ENCODE results near the gene ACTL7B. TPM values are rescaled to one million over a fixed set of nuclear protein-coding genes. Genes with fewer than 3 reads are reported as not detected.

Gene ACTL7B
- total and polyA plus RNA-seq, 2 experiments from 2014 or later, result not detected

GRCh38 chr9:108831496-108832178 lies 24.1 kb downstream of the ACTL7B start:
- no peaks in the 10 kb centered on the region for H3F3A ChIP-seq (ENCODE audit: insufficient read depth)
- H4K20me1 ChIP-seq (ENCODE audit: insufficient read depth), result no peaks in the 10 kb centered on the region
- H3K27me3 ChIP-seq (replicated peaks; ENCODE audit: insufficient read depth), result 0 out of 2 replicates have a peak, but pooled peaks cover 7% of the 10 kb centered on the region
- DNase-seq, result no peak
- H3K9me2 ChIP-seq (ENCODE audit: insufficient read depth), result no peaks in the 10 kb centered on the region
- H3K27ac ChIP-seq, result no peak overlapping the region
- 0 out of 2 replicates have a peak, but pooled peaks cover 7% of the 10 kb centered on the region for H3K4me1 ChIP-seq (ENCODE audit: insufficient read depth)
- H3K36me3 ChIP-seq (ENCODE audit: low read depth), result no peaks in the 10 kb centered on the region
- no peak overlapping the region for H3K4me3 ChIP-seq
- 78 to 100% methylated on average over 1 of the region's 1 CpG for WGBS, 2 experiments (ENCODE audit: low coverage in 1 of 2, low lambda C conversion rate in 2 of 2, missing lambda C conversion rate in 2 of 2)
- H3K4me2 ChIP-seq (ENCODE audit: unreplicated experiment), result no peak overlapping the region
- H3K9ac ChIP-seq, result no peak overlapping the region
- H3K9me3 ChIP-seq (ENCODE audit: low read depth), result no peaks in the 10 kb centered on the region
- in situ Hi-C loops (cut with MboI), result no loop called here
- no peak overlapping the region for H2AFZ ChIP-seq
- TF ChIP-seq EZH2 (IDR thresholded peaks at IDR 0.05; ENCODE audit: insufficient read depth, poor library complexity, severe bottlenecking) (no peak), EZH2phosphoT487 (IDR thresholded peaks at IDR 0.05; ENCODE audit: insufficient read depth, low read depth) (no peak)
- no peaks in the 10 kb centered on the region for H3K79me2 ChIP-seq (ENCODE audit: insufficient read depth)

DNA sequence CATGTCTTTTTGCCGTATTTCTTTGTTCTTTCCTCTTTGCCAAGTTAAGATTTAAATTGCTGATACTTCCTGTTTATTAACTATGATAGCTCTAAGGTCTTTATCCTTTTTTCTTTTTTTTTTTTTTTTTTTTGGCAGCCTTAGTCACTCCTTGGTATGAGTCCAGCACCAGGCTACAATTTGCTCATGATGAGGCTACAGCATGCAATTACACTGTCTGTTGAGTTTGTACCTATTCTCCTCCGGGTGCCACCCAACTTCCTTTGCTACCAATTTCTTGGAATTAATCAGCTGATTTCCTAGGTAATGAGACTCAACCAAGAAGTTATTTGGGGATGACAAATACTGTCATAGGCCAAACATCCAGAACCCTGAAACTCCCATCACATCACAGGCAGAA lies 25.5 kb downstream of the ACTL7B start:
- no peak overlapping the region for H3K4me3 ChIP-seq
- H3K4me1 ChIP-seq (ENCODE audit: insufficient read depth), result 0 out of 2 replicates have a peak, but pooled peaks cover 7% of the 10 kb centered on the region
- H3K36me3 ChIP-seq (ENCODE audit: low read depth), result no peaks in the 10 kb centered on the region
- H3F3A ChIP-seq (ENCODE audit: insufficient read depth), result no peaks in the 10 kb centered on the region
- DNase-seq, result peak; percentile 36
- H3K9me3 ChIP-seq (ENCODE audit: low read depth), result no peaks in the 10 kb centered on the region
- H3K9me2 ChIP-seq (ENCODE audit: insufficient read depth), result no peaks in the 10 kb centered on the region
- H3K27me3 ChIP-seq (replicated peaks; ENCODE audit: insufficient read depth), result peaks cover 21% of the 10 kb centered on the region
- H3K9ac ChIP-seq, result no peak overlapping the region
- H2AFZ ChIP-seq, result no peak overlapping the region
- in situ Hi-C loops (cut with MboI), result no loop called here
- WGBS, 2 experiments (ENCODE audit: low coverage in 1 of 2, low lambda C conversion rate in 2 of 2, missing lambda C conversion rate in 2 of 2), result 81 to 98% methylated on average over 2 of the region's 2 CpGs
- H4K20me1 ChIP-seq (ENCODE audit: insufficient read depth), result no peaks in the 10 kb centered on the region
- no peak overlapping the region for H3K4me2 ChIP-seq (ENCODE audit: unreplicated experiment)
- no peaks in the 10 kb centered on the region for H3K79me2 ChIP-seq (ENCODE audit: insufficient read depth)
- no peak for TF ChIP-seq EZH2 (IDR thresholded peaks at IDR 0.05; ENCODE audit: insufficient read depth, poor library complexity, severe bottlenecking)
- no peak for TF ChIP-seq EZH2phosphoT487 (IDR thresholded peaks at IDR 0.05; ENCODE audit: insufficient read depth, low read depth)
- H3K27ac ChIP-seq, result no peak overlapping the region

GRCh38 chr9:108823829-108824228 lies 32.0 kb downstream of the ACTL7B start:
- Histone ChIP-seq H3K4me1 (ENCODE audit: insufficient read depth) (no peaks in the 10 kb centered on the region), H3K9ac (no peak overlapping the region), H4K20me1 (ENCODE audit: insufficient read depth) (no peaks in the 10 kb centered on the region), H3K27ac (no peak overlapping the region), H3K36me3 (ENCODE audit: low read depth) (no peaks in the 10 kb centered on the region), H3K27me3 (replicated peaks; ENCODE audit: insufficient read depth) (peaks cover 22% of the 10 kb centered on the region), H2AFZ (no peak overlapping the region), H3K79me2 (ENCODE audit: insufficient read depth) (no peaks in the 10 kb centered on the region), H3F3A (ENCODE audit: insufficient read depth) (no peaks in the 10 kb centered on the region), H3K9me2 (ENCODE audit: insufficient read depth) (no peaks in the 10 kb centered on the region), H3K4me2 (ENCODE audit: unreplicated experiment) (no peak overlapping the region), H3K4me3 (no peak overlapping the region), H3K9me3 (ENCODE audit: low read depth) (no peaks in the 10 kb centered on the region)
- no peak for TF ChIP-seq EZH2 (IDR thresholded peaks at IDR 0.05; ENCODE audit: insufficient read depth, poor library complexity, severe bottlenecking)
- no peak for TF ChIP-seq EZH2phosphoT487 (IDR thresholded peaks at IDR 0.05; ENCODE audit: insufficient read depth, low read depth)
- in situ Hi-C loops (cut with MboI), result no loop called here
- no peak for DNase-seq
- 39 to 47% methylated on average over 3 of the region's 3 CpGs for WGBS, 2 experiments (ENCODE audit: low coverage in 1 of 2, low lambda C conversion rate in 2 of 2, missing lambda C conversion rate in 2 of 2)

DNA sequence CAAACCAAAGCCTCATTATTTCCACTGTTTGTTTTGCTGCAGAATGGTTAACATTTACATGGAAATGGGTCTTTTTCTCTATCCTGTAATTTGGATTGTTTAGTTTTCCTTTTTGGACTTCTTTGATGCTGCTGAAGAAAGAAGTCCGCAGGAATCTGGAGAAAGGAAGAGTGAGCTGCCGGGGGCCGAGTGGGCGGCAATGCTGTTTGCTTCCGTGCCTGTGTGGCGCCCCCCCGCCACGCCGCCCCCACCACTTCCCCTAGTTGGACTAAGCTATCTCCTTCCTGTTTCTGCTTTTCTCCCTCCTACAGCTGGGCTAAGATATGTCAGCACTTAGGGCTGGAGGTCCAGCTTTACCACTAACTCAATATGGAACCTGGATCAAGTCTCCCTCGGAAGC lies 39.7 kb downstream of the ACTL7B start:
- H3K9me2 ChIP-seq (ENCODE audit: insufficient read depth), result no peaks in the 10 kb centered on the region
- TF ChIP-seq EZH2phosphoT487 (IDR thresholded peaks at IDR 0.05; ENCODE audit: insufficient read depth, low read depth) (no peak), EZH2 (IDR thresholded peaks at IDR 0.05; ENCODE audit: insufficient read depth, poor library complexity, severe bottlenecking) (no peak)
- H3K79me2 ChIP-seq (ENCODE audit: insufficient read depth), result no peaks in the 10 kb centered on the region
- H4K20me1 ChIP-seq (ENCODE audit: insufficient read depth), result no peaks in the 10 kb centered on the region
- H3K4me1 ChIP-seq (ENCODE audit: insufficient read depth), result no peaks in the 10 kb centered on the region
- H2AFZ ChIP-seq, result no peak overlapping the region
- H3K27me3 ChIP-seq (replicated peaks; ENCODE audit: insufficient read depth), result peaks cover under 1% of the 10 kb centered on the region
- DNase-seq, result no peak
- WGBS, 2 experiments (ENCODE audit: low coverage in 1 of 2, low lambda C conversion rate in 2 of 2, missing lambda C conversion rate in 2 of 2), result 80 to 82% methylated on average over 8 to 10 of the region's 10 CpGs
- H3K4me3 ChIP-seq, result no peak overlapping the region
- H3K27ac ChIP-seq, result no peak overlapping the region
- H3K9ac ChIP-seq, result no peak overlapping the region
- no peak overlapping the region for H3K4me2 ChIP-seq (ENCODE audit: unreplicated experiment)
- no peaks in the 10 kb centered on the region for H3K9me3 ChIP-seq (ENCODE audit: low read depth)
- no peaks in the 10 kb centered on the region for H3K36me3 ChIP-seq (ENCODE audit: low read depth)
- H3F3A ChIP-seq (ENCODE audit: insufficient read depth), result no peaks in the 10 kb centered on the region
- in situ Hi-C loops (cut with MboI), result no loop called here

Measured in GM23248 (cell line).